NCI-H510A treated with DMSO at 0.1 percent for 48 hours (cell line): ENCODE measurements around the gene EBLN1.
A peak's percentile ranks its signal among the peaks of the same experiment; 100 is the strongest.

Experiments used
- DNase-seq: peaks from one replicate; lab custom pipeline; 2025; lab: John Stamatoyannopoulos, UW

Gene EBLN1

GRCh38 chr10:22217842-22218241 is at the start of gene EBLN1:
Gene EBLN1 (minus strand): TSS chr10:22218015. CDS start chr10:22209983, 8,032 bp downstream.
- DNase-seq: no peak

- no peak for DNase-seq
Observed at GRCh38 chr10:22265839-22266537, 48.2 kb upstream of the EBLN1 start.

- DNase-seq: no peak
Observed at GRCh38 chr10:22263106-22263505, 45.3 kb upstream of the EBLN1 start.

- no peak for DNase-seq
Observed at GRCh38 chr10:22259280-22259679, 41.5 kb upstream of the EBLN1 start.

GRCh38 chr10:22258471-22258870 is 40.7 kb upstream of the EBLN1 start:
- no peak for DNase-seq

GRCh38 chr10:22253580-22253882 is 35.7 kb upstream of the EBLN1 start:
- DNase-seq: no peak

- peak; percentile 36 for DNase-seq
Observed at GRCh38 chr10:22252801-22253579, 35.2 kb upstream of the EBLN1 start.

- DNase-seq: no peak
Observed at GRCh38 chr10:22252224-22252800, 34.5 kb upstream of the EBLN1 start.

GRCh38 chr10:22251751-22252223 is 34.0 kb upstream of the EBLN1 start:
- DNase-seq: peak; percentile 39

- no peak for DNase-seq
Observed at GRCh38 chr10:22250897-22251660, 33.3 kb upstream of the EBLN1 start.

- DNase-seq: no peak
Observed at GRCh38 chr10:22247636-22248035, 29.8 kb upstream of the EBLN1 start.

- no peak for DNase-seq
Observed at GRCh38 chr10:22246680-22247391, 29.0 kb upstream of the EBLN1 start.

GRCh38 chr10:22245567-22245966 is 27.8 kb upstream of the EBLN1 start:
- no peak for DNase-seq

- no peak for DNase-seq
Observed at GRCh38 chr10:22244855-22245254, 27.0 kb upstream of the EBLN1 start.

- DNase-seq: no peak
Observed at GRCh38 chr10:22244001-22244400, 26.2 kb upstream of the EBLN1 start.

GRCh38 chr10:22243321-22243720 is 25.5 kb upstream of the EBLN1 start:
- no peak for DNase-seq

- no peak for DNase-seq
Observed at GRCh38 chr10:22231260-22231659, 13.4 kb upstream of the EBLN1 start.

- DNase-seq: peak; percentile 63
Observed at GRCh38 chr10:22230158-22230833, 12.5 kb upstream of the EBLN1 start.

GRCh38 chr10:22229802-22230157 is 12.0 kb upstream of the EBLN1 start:
- peak; percentile 43 for DNase-seq

- DNase-seq: peak; percentile 81
Observed at GRCh38 chr10:22228943-22229801, 11.4 kb upstream of the EBLN1 start.
